Measurements from ENCODE around the gene LTBP1. TPM values are rescaled to one million over a fixed set of nuclear protein-coding genes. Genes with fewer than 3 reads are reported as not detected.

The LTBP1 gene
- total RNA-seq, 1 donor from 2014 or later = 43.9 TPM

DNA sequence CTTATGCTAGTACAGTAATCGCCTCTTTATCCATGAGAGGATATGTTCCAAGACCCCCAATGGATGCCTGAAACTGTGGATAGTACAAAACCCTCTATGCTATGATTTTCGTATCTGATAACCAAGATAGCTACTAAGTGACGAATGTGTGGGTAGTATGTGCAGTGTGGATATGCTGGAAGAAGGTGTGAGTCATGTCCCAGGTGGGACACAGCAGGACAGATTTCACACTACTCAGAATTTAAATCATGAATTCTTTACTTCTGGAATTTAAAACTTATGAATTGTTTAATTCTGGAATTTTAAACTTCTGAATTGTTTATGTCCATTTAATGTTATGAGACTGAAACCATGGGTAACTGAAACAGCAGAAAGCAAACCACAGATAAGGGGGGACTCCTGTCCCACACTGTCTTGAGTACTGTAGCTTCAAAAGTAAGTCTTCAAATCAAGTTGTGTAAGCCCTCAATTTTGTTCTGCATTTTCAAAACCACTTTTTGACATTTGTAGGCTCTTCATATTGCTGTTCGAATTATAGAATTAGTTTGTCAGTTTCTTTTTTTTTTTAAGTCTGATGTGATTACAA is 116.0 kb downstream of the LTBP1 start:
- TF ChIP-seq, protein P1, sequence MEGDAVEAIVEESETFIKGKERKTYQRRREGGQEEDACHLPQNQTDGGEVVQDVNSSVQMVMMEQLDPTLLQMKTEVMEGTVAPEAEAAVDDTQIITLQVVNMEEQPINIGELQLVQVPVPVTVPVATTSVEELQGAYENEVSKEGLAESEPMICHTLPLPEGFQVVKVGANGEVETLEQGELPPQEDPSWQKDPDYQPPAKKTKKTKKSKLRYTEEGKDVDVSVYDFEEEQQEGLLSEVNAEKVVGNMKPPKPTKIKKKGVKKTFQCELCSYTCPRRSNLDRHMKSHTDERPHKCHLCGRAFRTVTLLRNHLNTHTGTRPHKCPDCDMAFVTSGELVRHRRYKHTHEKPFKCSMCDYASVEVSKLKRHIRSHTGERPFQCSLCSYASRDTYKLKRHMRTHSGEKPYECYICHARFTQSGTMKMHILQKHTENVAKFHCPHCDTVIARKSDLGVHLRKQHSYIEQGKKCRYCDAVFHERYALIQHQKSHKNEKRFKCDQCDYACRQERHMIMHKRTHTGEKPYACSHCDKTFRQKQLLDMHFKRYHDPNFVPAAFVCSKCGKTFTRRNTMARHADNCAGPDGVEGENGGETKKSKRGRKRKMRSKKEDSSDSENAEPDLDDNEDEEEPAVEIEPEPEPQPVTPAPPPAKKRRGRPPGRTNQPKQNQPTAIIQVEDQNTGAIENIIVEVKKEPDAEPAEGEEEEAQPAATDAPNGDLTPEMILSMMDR (conservative IDR thresholded peaks at IDR 0.05; ENCODE audit: low read depth, low read length) = no peak
- DNase-seq (ENCODE audit: low read depth) = no peak
- H3K4me3 ChIP-seq (ENCODE audit: low read depth, low read length) = no peak overlapping the region

DNA sequence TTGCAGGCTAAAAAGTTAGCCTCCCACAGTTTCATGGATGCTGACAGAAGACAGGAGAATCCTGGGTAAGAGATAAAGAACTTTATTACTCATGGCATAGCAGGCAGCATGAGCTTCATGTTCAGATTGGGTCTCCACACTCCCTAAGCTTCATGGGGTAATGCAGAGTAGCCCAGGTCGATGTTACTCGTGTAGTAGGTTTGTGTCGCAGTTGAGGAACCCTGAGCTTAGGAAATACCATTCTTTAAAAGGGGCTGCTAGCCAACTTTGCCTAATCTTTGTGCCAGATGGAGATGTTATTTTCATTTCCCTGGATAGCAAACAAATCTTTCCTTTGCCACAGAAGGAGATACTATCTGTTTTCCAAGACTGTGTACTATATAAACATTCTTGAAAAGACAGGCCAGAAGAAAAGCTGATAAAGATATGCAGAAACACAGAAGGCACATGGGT is 117.6 kb downstream of the LTBP1 start:
- H3K4me3 ChIP-seq (ENCODE audit: low read depth, low read length) = no peak overlapping the region
- DNase-seq (ENCODE audit: low read depth) = no peak
- TF ChIP-seq, protein P1 (conservative IDR thresholded peaks at IDR 0.05; ENCODE audit: low read depth, low read length) = no peak

DNA sequence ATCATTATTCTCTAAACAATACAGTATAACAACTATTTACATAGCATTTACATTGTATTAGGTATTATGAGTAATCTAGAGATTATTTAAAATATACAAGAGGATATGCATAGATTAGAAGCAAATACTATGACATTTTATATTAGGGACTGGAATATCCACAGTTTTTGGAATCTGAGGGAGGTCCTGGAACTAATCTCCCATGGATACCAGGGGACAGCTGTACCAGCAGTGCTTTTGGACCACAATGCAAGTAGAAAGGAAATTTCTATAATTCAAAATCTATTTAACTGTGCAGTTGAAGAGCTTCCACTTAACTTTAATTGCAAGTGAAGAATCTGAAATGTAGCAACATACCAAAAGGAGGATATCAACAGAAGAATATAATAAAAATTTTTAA is 120.8 kb downstream of the LTBP1 start:
- no peak overlapping the region for H3K4me3 ChIP-seq (ENCODE audit: low read depth, low read length)
- TF ChIP-seq, protein P1 (conservative IDR thresholded peaks at IDR 0.05; ENCODE audit: low read depth, low read length) = no peak
- no peak for DNase-seq (ENCODE audit: low read depth)

DNA sequence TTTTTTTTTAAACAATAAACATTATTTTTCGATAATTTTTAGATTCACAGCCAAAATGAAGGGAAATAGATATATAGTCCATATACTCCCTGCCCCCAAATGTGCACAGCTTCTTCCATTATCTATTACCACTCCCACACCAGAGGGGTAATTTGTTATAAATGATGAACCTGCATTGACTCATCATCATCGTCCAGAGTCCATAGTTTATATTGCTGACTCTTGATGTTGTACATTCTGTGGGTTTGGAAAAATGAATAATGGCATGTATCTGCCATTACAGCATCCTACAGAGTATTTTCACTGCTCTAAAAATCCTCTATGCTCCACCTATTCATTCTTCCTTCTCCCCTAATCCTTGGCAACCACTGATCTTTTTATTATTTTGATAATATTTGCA is 121.5 kb downstream of the LTBP1 start:
- DNase-seq (ENCODE audit: low read depth) = no peak
- TF ChIP-seq, protein P1 (conservative IDR thresholded peaks at IDR 0.05; ENCODE audit: low read depth, low read length) = no peak
- no peak overlapping the region for H3K4me3 ChIP-seq (ENCODE audit: low read depth, low read length)

DNA sequence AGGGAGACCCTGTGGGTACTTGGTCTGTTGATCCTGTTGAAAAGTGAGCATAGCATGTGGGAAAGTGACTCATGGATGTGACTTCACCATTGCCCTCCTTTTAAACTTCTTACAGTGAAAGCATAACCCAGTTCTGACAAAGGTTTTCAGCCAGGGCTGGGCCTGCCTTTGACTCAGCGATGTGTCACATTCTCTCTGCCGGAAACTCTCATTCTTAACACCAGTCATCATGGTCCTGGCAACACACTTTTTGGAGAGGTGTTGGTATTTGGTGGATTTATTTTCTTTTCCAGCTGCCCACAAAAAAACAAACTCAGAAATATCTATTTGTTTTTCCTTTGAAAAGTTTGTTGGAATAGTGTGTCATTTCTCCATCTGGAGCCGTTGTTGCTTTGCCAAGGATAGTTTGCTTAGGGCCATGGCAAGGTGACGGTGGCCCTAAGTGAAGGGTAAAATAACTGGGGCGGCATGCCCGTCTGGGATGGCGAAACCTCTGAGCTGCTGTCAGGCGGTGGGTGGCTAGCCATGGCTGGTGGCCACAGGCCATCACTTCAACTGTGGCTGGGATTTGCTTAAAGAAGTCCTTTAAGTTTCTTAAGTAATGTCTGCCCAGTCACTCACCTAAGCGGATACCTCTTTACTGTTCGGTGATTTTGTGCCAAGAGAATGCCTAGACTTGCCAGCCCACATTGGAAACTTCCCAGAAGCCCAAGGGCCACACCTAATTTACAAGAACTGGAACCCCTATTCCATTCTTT is 123.3 kb downstream of the LTBP1 start:
- peak; percentile 93 for DNase-seq (ENCODE audit: low read depth)
- no peak overlapping the region for H3K4me3 ChIP-seq (ENCODE audit: low read depth, low read length)
- TF ChIP-seq, protein P1 (conservative IDR thresholded peaks at IDR 0.05; ENCODE audit: low read depth, low read length) = no peak

DNA sequence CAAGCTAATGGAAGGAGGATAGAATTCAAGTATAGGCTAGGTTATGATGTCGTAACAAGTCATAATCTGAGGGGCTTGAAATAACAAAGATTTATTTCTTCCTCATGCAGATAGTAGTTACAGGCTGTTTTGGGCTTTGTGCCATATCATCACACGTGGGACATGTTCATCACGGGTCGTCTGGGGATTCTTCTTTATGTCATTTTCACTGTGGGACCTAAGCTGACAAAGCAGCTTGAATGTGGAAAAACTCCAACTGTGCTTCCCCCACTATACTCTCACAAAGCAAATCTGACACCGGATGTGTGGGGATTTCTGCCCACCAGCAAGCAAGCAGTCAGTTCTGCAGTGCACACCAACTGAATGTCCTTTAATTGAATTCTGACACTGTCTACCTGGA is 124.8 kb downstream of the LTBP1 start:
- TF ChIP-seq, protein P1 (conservative IDR thresholded peaks at IDR 0.05; ENCODE audit: low read depth, low read length) = no peak
- H3K4me3 ChIP-seq (ENCODE audit: low read depth, low read length) = no peak overlapping the region
- no peak for DNase-seq (ENCODE audit: low read depth)
